CD1c-positive myeloid dendritic cell (primary cell): ENCODE results near the gene DAB2.
A peak's percentile ranks its signal among the peaks of the same experiment; 100 is the strongest.

Experiments used
- DNase-seq: peaks from one replicate; pipeline ENCODE4 v3.0.0-alpha.2; 2016; ENCODE audit errors: extremely low spot score

DAB2 gene

GRCh38 chr5:39447968-39448367 lies 23.2 kb upstream of the DAB2 start:
- no peak for DNase-seq

- DNase-seq: no peak
These were observed 22.3 kb upstream of the DAB2 start for GRCh38 chr5:39447059-39447458.

- no peak for DNase-seq
These were observed 21.5 kb upstream of the DAB2 start for GRCh38 chr5:39446231-39446630.

- no peak for DNase-seq
These were observed 19.1 kb upstream of the DAB2 start for GRCh38 chr5:39443911-39444310.

GRCh38 chr5:39442991-39443390 lies 18.2 kb upstream of the DAB2 start:
- DNase-seq: no peak

GRCh38 chr5:39441838-39442237 lies 17.1 kb upstream of the DAB2 start:
- no peak for DNase-seq

- DNase-seq: no peak
These were observed 16.3 kb upstream of the DAB2 start for GRCh38 chr5:39440958-39441624.

GRCh38 chr5:39440192-39440957 lies 15.6 kb upstream of the DAB2 start:
- DNase-seq: no peak

- DNase-seq: no peak
These were observed 14.9 kb upstream of the DAB2 start for GRCh38 chr5:39439582-39440162.

- DNase-seq: no peak
These were observed 12.7 kb upstream of the DAB2 start for GRCh38 chr5:39437467-39437866.

- DNase-seq: no peak
These were observed 9.1 kb upstream of the DAB2 start for GRCh38 chr5:39433848-39434247.

- DNase-seq: no peak
These were observed 8.1 kb upstream of the DAB2 start for GRCh38 chr5:39432696-39433530.

- no peak for DNase-seq
These were observed 5.7 kb upstream of the DAB2 start for GRCh38 chr5:39430461-39430860.

GRCh38 chr5:39428640-39429039 lies 3.9 kb upstream of the DAB2 start:
- DNase-seq: no peak

- no peak for DNase-seq
These were observed 2.9 kb upstream of the DAB2 start for GRCh38 chr5:39427633-39428032.

- no peak for DNase-seq
These were observed 2.4 kb upstream of the DAB2 start for GRCh38 chr5:39427229-39427628.

GRCh38 chr5:39426746-39427105 lies 1.9 kb upstream of the DAB2 start:
- no peak for DNase-seq

GRCh38 chr5:39426051-39426745 lies 1.4 kb upstream of the DAB2 start:
- DNase-seq: no peak

- DNase-seq: no peak
These were observed 1.4 kb downstream of the DAB2 start for GRCh38 chr5:39423331-39423751.

GRCh38 chr5:39422728-39423285 lies 2.0 kb downstream of the DAB2 start:
- DNase-seq: no peak

- DNase-seq: peak; percentile 11
These were observed 2.7 kb downstream of the DAB2 start for GRCh38 chr5:39422036-39422606.
